ENCODE data around the gene SFXN1. TPM values are rescaled to one million over a fixed set of nuclear protein-coding genes. Genes with fewer than 3 reads are reported as not detected.

SFXN1 gene
- total RNA-seq, 1 experiment from 2014 or later = 88.3 TPM

GRCh38 chr5:175576591-175576990 is 98.2 kb downstream of the SFXN1 start:
- DNase-seq (ENCODE audit: low read depth, low spot score) (no peak), ATAC-seq (no peak)
- no peak overlapping the region for H3K27ac ChIP-seq (ENCODE audit: low read length)
- ChIA-PET CTCF (no interaction called here), POLR2A (no interaction called here)
- H3K9me3 ChIP-seq (ENCODE audit: control insufficient read depth, insufficient read depth, low read depth, low read length) = no peaks in the 10 kb centered on the region
- H3K27me3 ChIP-seq (ENCODE audit: control insufficient read depth, insufficient read depth, low read length) = peaks cover 10% of the 10 kb centered on the region
- H3K36me3 ChIP-seq (ENCODE audit: control insufficient read depth, insufficient read depth, low read length) = no peaks in the 10 kb centered on the region
- TF ChIP-seq, protein P1, sequence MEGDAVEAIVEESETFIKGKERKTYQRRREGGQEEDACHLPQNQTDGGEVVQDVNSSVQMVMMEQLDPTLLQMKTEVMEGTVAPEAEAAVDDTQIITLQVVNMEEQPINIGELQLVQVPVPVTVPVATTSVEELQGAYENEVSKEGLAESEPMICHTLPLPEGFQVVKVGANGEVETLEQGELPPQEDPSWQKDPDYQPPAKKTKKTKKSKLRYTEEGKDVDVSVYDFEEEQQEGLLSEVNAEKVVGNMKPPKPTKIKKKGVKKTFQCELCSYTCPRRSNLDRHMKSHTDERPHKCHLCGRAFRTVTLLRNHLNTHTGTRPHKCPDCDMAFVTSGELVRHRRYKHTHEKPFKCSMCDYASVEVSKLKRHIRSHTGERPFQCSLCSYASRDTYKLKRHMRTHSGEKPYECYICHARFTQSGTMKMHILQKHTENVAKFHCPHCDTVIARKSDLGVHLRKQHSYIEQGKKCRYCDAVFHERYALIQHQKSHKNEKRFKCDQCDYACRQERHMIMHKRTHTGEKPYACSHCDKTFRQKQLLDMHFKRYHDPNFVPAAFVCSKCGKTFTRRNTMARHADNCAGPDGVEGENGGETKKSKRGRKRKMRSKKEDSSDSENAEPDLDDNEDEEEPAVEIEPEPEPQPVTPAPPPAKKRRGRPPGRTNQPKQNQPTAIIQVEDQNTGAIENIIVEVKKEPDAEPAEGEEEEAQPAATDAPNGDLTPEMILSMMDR (IDR thresholded peaks at IDR 0.05) = no peak
- TF ChIP-seq SIN3A (IDR thresholded peaks at IDR 0.05; ENCODE audit: borderline replicate concordance, insufficient read depth, low read depth, low read length) (no peak), TCF7L2 (IDR thresholded peaks at IDR 0.05; ENCODE audit: low read depth, low read length) (no peak)
- BruUV-seq (replicated peaks) = no TSS peak
- intact Hi-C loops (cut with micrococcal nuclease; ENCODE audit: unreplicated experiment) (no loop called here), in situ Hi-C loops (cut with HindIII; ENCODE audit: low pct_unique_long_range_greater_than_20kb, low sequenced_read_pairs) (no loop called here)
- no peak overlapping the region for H3K4me3 ChIP-seq (ENCODE audit: low read depth in 2 of 2, low read length in 2 of 2)
- H3K4me1 ChIP-seq (ENCODE audit: control insufficient read depth, insufficient read depth, low read length) = no peaks in the 10 kb centered on the region

Other genes starting within 250 kb of the SFXN1 start
- 1.0 TPM for gene DRD1, start 34.4 kb upstream of the SFXN1 start, total RNA-seq (2021; ENCODE audit: unreplicated experiment)
- 0.33 TPM for gene HRH2, start 179.5 kb downstream of the SFXN1 start, total RNA-seq (2021; ENCODE audit: unreplicated experiment)